Measurements from ENCODE around the gene FBXL13.

- TF ChIP-seq CTCF (IDR thresholded peaks at IDR 0.05; ENCODE audit: insufficient read depth, low read length) (no peak), POLR2AphosphoS5 (IDR thresholded peaks at IDR 0.05; ENCODE audit: low read depth) (no peak), REST (IDR thresholded peaks at IDR 0.05; ENCODE audit: insufficient replicate concordance, low read depth) (no peak), GABPA (IDR thresholded peaks at IDR 0.05; ENCODE audit: low read depth) (no peak)
Observed at GRCh38 chr7:102991540-102992214, 82.9 kb downstream of the FBXL13 start.
